Measurements from ENCODE around the gene SH2D3C. TPM values are rescaled to one million over a fixed set of nuclear protein-coding genes. Genes with fewer than 3 reads are reported as not detected.

SH2D3C gene
- total and polyA plus RNA-seq, 9 of the 15 experiments (the other 6 are each of a cell fraction or from before 2014, with no cell fraction given) = 0.03 to 1.2 (median 0.22) TPM; not detected in 1

- TF ChIP-seq ZFX (CRISPR knock-in tag; IDR thresholded peaks at IDR 0.05) (peak; percentile 90), NONO (IDR thresholded peaks at IDR 0.05; ENCODE audit: low read depth in 2 of 2, low read length in 1 of 2) (no peak; a peak in 1 of 4 replicates), ZNF445 (CRISPR knock-in tag; IDR thresholded peaks at IDR 0.05; ENCODE audit: low read depth) (no peak), MTA1 (IDR thresholded peaks at IDR 0.05; ENCODE audit: borderline replicate concordance) (no peak), ZBTB5 (IDR thresholded peaks at IDR 0.05) (no peak), TAF9B (IDR thresholded peaks at IDR 0.05; ENCODE audit: partially characterized antibody) (no peak), ZNF197 (CRISPR knock-in tag; IDR thresholded peaks at IDR 0.05; ENCODE audit: low read depth) (no peak), BRCA1 (IDR thresholded peaks at IDR 0.05) (no peak), BRCA1 (CRISPR knock-in tag; IDR thresholded peaks at IDR 0.05) (no peak), HNRNPH1 (optimal IDR thresholded peaks at IDR 0.05; ENCODE audit: low read depth, low read length) (no peak), SMARCE1 (IDR thresholded peaks at IDR 0.05) (peak; percentile 68; the same call in 1 of the 2 replicates), UBTF (IDR thresholded peaks at IDR 0.05; ENCODE audit: borderline replicate concordance in 1 of 2, low read depth in 2 of 2, low read length in 2 of 2) (peak; percentile 71; a peak in 2 of 4 replicates), ZNF584 (CRISPR knock-in tag; IDR thresholded peaks at IDR 0.05; ENCODE audit: low read depth) (no peak), GTF2A2 (tag; IDR thresholded peaks at IDR 0.05) (no peak), HINFP (tag; conservative IDR thresholded peaks at IDR 0.05; ENCODE audit: low read depth) (no peak), POLR2AphosphoS2 (IDR thresholded peaks at IDR 0.05; ENCODE audit: low read length) (no peak), ZFP36 (IDR thresholded peaks at IDR 0.05; ENCODE audit: low read depth, low read length, partially characterized antibody) (no peak), WHSC1 (IDR thresholded peaks at IDR 0.05; ENCODE audit: low read length) (no peak), POLR3A (IDR thresholded peaks at IDR 0.05; ENCODE audit: borderline replicate concordance, extremely low read depth, insufficient read depth, insufficient read length) (no peak), MBD2 (IDR thresholded peaks at IDR 0.05; ENCODE audit: borderline replicate concordance, low read depth) (peak; percentile 56; the same call in 1 of the 2 replicates)
- TF ChIP-seq, protein P1, sequence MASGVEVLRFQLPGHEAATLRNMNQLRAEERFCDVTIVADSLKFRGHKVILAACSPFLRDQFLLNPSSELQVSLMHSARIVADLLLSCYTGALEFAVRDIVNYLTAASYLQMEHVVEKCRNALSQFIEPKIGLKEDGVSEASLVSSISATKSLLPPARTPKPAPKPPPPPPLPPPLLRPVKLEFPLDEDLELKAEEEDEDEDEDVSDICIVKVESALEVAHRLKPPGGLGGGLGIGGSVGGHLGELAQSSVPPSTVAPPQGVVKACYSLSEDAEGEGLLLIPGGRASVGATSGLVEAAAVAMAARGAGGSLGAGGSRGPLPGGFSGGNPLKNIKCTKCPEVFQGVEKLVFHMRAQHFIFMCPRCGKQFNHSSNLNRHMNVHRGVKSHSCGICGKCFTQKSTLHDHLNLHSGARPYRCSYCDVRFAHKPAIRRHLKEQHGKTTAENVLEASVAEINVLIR (CRISPR knock-in tag; IDR thresholded peaks at IDR 0.05) = no peak
Observed at GRCh38 chr9:127785933-127786772, 7.7 kb upstream of the SH2D3C start, which contains the start of gene CDK9 (continued).

Measured in K562 (cell line).